OCI-LY3 (cell line): Measurements from ENCODE around the gene SMARCA4.
"Not testable (repeated sequence)": the region's sequence is repeated elsewhere in the genome, so short reads cannot be mapped to it uniquely, and the experiment has no call there.

ENCODE experiments used
- CTCF ChIP-seq: fragments of 200-600, 300-600 bp; sonication (generic); IDR thresholded peaks from 2 replicates; pipeline ENCODE4 v1.5.1; 2014; ENCODE audit warnings: antibody characterized with exemption, low read length, low read depth
- EZH2phosphoT487 ChIP-seq: fragments of 200-600 bp; shearing (Covaris generic); IDR thresholded peaks from 2 replicates; pipeline ENCODE4 v1.6.1; 2018; ENCODE audit warnings: antibody characterized with exemption, mixed run types, low read depth

GRCh38 chr19:11103667-11104066, 142.8 kb downstream of the SMARCA4 start:
- TF ChIP-seq CTCF, EZH2phosphoT487: not testable (repeated sequence)
